Renal pelvis (tissue), 4 donors: Measurements from ENCODE around the gene RFX6. TPM values are rescaled to one million over a fixed set of nuclear protein-coding genes. Genes with fewer than 3 reads are reported as not detected.

Experiments
- DNase-seq: peaks from one replicate; pipeline ENCODE4 v3.0.0-alpha.2; 2013
- polyA plus RNA-seq, 3 donors: library from polyadenylated mRNA; unstranded; fragments of 120-200 nt; gene quantifications; one replicate each; pipeline ENCODE4 v1.2.1, GENCODE V29; 2013; ENCODE audit not compliant: insufficient read length in 3 of 3

Gene RFX6
- polyA plus RNA-seq, 3 donors = 0.10 TPM; not detected in 2

DNA sequence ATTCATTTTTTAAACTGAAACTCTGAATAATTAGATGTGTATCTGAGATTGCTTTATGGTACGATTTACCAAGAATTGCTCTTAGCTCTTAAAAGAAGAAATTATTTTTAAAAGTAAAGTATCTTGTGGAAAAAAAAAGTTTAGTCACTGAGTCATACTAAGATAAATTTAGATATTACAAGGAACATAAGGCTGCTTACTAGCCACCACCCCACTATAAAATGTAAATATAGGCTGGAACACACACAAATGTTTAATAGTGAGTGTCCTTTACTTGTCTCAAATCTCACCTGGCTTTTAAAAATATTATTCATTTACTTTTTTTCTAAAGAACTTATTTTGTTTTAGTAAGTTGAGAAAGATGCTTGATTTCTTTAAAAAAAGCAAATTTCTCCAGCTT, 17.6 kb downstream of the RFX6 start:
- DNase-seq = no peak

- DNase-seq = no peak
These were observed 18.9 kb downstream of the RFX6 start for GRCh38 chr6:116895935-116896334.

DNA sequence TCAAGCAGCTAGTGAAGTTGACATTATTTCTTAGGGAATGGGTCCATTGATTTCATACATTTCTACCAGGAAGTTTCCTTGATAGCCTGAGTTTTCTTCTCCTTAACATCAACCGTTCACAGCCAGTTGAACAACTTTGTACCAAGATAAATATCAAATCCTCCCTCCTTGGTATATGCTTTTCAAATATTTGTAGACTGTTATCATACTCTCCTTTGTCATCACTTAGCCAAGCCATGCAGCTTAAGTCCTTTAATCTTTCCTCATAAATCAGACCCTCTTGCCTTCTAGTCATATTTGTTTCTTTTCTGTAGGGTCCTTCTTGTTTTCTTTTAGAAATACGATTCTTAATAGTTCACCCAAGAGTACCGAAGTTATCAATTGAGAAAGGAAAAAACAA, 25.6 kb downstream of the RFX6 start:
- DNase-seq = no peak

GRCh38 chr6:116922853-116923548, 46.0 kb downstream of the RFX6 start:
- no peak for DNase-seq

DNA sequence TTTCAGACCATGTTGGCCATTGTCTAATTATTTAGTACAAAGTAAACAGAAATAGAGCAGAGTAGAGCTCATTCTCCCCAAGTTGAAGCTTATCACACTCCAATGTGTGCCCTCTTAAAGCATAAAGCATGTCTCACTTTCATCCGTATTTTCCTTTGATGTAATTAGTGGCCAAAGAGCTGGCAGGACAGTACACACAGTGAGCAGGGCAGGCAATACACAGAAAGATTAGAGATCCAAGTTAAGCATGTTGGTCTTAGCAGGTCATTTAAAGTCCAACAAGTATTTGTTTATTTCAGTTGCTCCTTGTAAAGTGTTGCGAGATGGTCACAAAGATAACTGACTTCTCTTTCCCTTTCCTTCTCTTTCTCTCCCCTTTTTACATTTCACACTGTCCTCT, 47.2 kb downstream of the RFX6 start:
- DNase-seq = no peak

- DNase-seq = no peak
These were observed 48.2 kb downstream of the RFX6 start for GRCh38 chr6:116925088-116925794.

GRCh38 chr6:116928677-116929076, 51.6 kb downstream of the RFX6 start:
- no peak for DNase-seq

DNA sequence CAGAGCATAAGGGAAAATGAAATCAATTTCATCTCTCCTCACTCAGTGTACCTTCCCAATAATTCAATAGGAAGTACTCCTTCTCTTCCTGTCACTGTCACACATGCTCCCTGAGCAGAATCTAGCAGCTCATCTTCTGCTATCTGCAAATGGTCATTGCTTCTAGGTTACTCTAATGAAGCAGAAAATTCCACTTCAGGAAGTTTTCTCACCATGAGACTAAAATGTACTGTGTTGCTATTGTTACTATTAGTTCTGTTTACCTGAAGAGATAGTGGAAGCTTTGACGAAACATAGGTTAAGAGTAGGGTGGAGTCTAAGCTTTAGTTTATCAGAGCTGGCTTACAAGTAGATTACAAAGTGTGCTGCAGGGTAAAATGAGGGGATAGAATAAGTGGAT, 52.8 kb downstream of the RFX6 start:
- DNase-seq = no peak

DNA sequence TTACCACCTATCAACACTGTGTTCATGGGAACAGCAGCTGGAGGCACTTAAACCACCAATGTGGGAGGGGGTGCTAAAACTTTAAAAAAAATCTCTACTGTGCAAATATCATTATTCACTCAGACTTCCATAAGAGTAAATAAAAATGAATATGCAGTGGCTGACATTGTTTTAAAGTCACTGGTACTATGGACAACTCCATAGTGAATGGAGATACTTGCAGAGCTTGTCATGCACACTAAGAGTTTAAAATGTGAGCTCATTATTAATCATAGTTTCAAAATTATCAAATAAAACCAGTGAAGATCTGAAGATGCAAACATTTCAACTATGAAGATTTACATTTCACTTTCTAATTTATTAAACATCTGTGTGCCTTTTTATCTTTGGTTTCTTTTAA, 54.4 kb downstream of the RFX6 start:
- no peak for DNase-seq

GRCh38 chr6:116932496-116932895, 55.5 kb downstream of the RFX6 start:
- no peak for DNase-seq

- DNase-seq = peak; percentile 15
These were observed 56.4 kb downstream of the RFX6 start for GRCh38 chr6:116933485-116933884.

GRCh38 chr6:116938305-116938704, 61.3 kb downstream of the RFX6 start:
- DNase-seq = no peak

DNA sequence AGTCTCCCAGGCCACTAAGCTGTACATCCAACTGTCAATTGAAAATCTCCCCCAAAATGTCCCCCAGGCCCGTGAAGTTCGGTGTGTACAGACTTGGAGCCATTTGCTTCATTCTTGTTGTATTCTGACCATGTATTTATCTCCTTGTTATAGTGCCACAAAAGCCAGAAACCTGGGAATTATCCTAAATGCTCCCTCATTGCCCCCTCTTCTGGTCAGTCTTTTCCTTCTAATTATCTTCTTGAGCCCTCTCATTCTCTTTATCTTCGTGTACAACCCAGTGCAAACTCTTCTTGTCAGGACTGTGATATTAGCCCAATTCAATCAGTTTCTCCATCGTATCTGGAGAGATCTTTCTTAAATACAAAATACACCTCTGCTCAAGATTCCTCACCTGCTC, 64.7 kb downstream of the RFX6 start:
- no peak for DNase-seq

- DNase-seq = no peak
These were observed 68.8 kb downstream of the RFX6 start for GRCh38 chr6:116945809-116946208.

DNA sequence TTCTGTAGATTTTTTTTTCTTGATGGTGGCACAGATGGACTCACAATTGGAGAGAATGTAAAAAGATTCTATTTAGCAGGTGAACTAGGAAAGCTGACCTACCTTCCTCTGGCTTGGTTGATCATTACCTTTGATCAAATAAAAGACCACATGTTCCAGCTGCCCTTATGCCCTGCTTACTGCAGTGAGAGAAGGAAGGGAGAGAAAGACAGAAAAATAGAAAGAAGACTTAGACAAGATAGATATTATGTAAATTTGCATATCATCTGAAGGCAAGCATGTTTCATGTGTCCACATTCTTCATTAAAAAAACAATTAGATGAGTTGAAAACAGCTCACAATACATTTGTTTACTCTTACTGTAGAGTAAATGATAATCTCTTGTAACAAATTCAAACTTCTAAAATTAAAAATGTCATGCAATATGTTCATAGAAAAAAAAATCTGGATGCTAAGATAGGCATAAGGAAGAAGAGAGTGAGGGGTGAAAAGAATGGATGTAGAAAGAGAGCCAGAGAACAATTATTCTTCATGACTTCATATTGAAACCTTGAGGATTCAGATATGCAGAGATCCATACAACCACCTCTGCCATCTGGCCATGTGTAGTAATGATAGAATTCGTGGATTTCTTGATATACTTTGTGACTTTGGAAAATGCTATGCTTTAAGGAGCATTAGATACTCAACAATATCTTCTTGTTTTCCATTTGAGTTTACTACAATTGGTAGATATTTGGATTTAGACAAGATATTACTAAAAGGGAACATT, 71.7 kb downstream of the RFX6 start:
- DNase-seq = no peak

DNA sequence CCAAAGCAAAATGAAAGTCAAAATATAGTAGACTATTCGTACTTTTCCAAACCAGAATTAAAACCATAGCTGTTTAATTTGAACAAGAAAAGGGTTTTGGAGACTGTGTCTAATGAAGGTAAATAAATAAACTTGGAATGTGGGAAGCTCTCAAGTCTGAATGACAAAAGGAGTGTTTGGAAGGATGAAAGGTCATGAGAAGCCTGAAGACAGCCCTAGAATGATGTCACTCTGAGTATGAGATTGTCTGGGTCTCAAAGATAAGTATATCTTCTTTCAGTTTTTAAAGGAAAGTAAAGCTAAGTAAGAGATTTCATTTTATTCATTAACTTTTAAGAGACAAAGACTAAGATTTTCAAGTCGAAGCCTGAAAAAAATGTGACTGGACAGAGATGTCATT, 72.9 kb downstream of the RFX6 start:
- DNase-seq = no peak

GRCh38 chr6:116954335-116954734, 77.3 kb downstream of the RFX6 start:
- no peak for DNase-seq

GRCh38 chr6:116954938-116955337, 77.9 kb downstream of the RFX6 start:
- DNase-seq = peak; percentile 28

GRCh38 chr6:116955773-116956172, 78.7 kb downstream of the RFX6 start:
- DNase-seq = no peak

DNA sequence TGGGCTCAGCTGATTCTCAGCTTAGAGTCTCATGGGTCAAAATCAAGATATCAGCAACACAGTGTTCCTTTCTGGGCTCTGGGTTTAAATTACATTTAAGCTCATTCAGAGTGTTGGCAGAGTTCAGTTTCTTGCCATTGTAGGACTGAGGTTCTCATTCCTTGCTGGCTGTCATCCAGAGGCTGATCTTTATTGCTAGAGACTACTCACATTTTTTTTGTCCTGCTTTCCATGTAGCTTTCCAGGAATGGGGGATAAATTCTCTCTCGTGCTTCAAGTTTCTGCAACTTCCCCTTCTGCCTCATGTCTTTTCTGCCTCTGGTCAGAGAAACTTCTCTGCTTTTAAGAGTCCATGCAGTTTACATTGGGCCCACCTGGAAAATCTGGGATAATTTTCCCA, 86.9 kb downstream of the RFX6 start:
- DNase-seq = no peak

DNA sequence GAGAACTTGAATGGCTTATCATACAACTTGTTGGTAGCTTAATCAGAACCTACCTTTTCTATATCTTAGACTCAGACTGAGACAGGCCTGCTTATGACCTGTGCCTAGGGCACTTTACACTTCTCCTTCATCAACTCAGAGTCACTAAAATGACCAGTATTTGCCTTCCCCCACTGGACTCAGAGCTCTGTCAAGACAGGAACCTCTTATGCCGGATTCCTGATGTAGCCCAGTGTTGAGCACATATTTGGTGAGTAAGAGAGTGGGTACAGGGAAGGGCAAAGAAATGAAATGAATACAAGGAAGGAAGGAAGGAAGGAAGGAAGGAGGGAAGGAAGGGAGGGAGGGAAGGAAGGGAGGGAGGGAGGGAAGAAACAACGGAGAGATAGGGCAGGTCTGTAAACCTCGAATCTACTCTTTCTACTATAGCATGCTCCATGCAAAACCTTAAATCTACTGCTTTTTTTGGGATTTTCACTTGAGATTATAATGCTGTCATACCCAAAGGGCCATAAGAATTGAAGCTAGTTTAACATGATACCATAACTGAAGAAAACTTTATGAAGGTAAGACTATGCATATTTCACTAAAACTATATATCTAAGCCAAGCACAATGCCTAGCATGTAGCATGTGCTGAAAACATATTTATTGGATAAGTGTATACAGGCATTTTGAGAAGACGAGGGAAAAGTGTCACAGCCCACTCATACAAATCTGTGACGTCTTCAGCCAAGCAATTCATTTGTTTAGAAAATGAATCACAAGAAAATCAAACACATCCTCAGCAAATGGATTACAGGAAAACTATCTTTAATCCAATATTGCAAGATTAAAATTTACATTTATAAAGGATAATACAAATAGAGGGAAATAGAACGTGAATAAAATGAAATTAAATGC, 89.9 kb downstream of the RFX6 start:
- no peak for DNase-seq
